GM23338 (cell line): Measurements from ENCODE around the gene FOXG1. TPM values are rescaled to one million over a fixed set of nuclear protein-coding genes. Genes with fewer than 3 reads are reported as not detected.

Source experiments
- ATAC-seq: fragments of 200-7000 bp; cut with Tn5 transposase; 3 replicates; pipeline ENCODE4 v1.9.1; 2020
- DNase-seq: peaks from one replicate; pipeline ENCODE4 v3.0.0-alpha.2; 2015; ENCODE audit warnings: low spot score
- H2AFZ ChIP-seq: fragments of 200-600 bp; sonication (generic); 2 replicates; pipeline ENCODE4 v1.8.0; 2016; ENCODE audit warnings: antibody characterized with exemption, mild to moderate bottlenecking, moderate library complexity
- H3F3A ChIP-seq: fragments of 200-600 bp; sonication (generic); replicated peaks from 2 replicates; pipeline ENCODE4 v1.8.0; 2017; ENCODE audit warnings: antibody characterized with exemption, mixed run types, low read depth
- H3K27ac ChIP-seq: fragments of 200-600 bp; sonication (generic); 2 replicates; pipeline ENCODE4 v1.6.1; 2016; ENCODE audit warnings: low read depth
- H3K27me3 ChIP-seq: fragments of 200-600 bp; sonication (generic); 2 replicates; pipeline ENCODE4 v1.8.0; 2016; ENCODE audit warnings: mild to moderate bottlenecking, mixed run types, moderate library complexity; ENCODE audit not compliant: insufficient read depth
- H3K36me3 ChIP-seq: fragments of 200-600 bp; sonication (generic); 2 replicates; pipeline ENCODE4 v1.8.0; 2016; ENCODE audit warnings: mild to moderate bottlenecking; ENCODE audit not compliant: insufficient read depth
- H3K4me1 ChIP-seq: fragments of 200-600 bp; sonication (generic); 2 replicates; pipeline ENCODE4 v1.8.0; 2016; ENCODE audit warnings: mild to moderate bottlenecking, moderate library complexity; ENCODE audit not compliant: insufficient read depth
- H3K4me2 ChIP-seq: fragments of 200-600 bp; sonication (generic); 2 replicates; pipeline ENCODE4 v1.7.1; 2017; ENCODE audit warnings: mixed run types
- H3K4me3 ChIP-seq: fragments of 200-600 bp; sonication (generic); 2 replicates; pipeline ENCODE4 v1.6.1; 2016; ENCODE audit warnings: mixed run types
- H3K79me2 ChIP-seq: fragments of 200-600 bp; sonication (generic); replicated peaks from 2 replicates; pipeline ENCODE4 v1.8.0; 2017; ENCODE audit warnings: mild to moderate bottlenecking; ENCODE audit not compliant: insufficient read depth
- H3K9me2 ChIP-seq: fragments of 200-600 bp; sonication (generic); 2 replicates; pipeline ENCODE4 v1.8.0; 2017; ENCODE audit not compliant: insufficient read depth
- H4K20me1 ChIP-seq: fragments of 200-600 bp; sonication (generic); replicated peaks from 2 replicates; pipeline ENCODE4 v1.8.0; 2017; ENCODE audit warnings: mild to moderate bottlenecking; ENCODE audit not compliant: insufficient read depth
- H3K27ac Mint-ChIP-seq: 2 replicates; pipeline ENCODE4 v1.8.0; 2020; ENCODE audit warnings: inconsistent platforms, mild to moderate bottlenecking, moderate library complexity, mixed read lengths
- H3K27me3 Mint-ChIP-seq: 3 replicates; pipeline ENCODE4 v1.8.0; 2022; ENCODE audit warnings: low read depth, mild to moderate bottlenecking, moderate library complexity, mixed read lengths, inconsistent platforms; ENCODE audit not compliant: insufficient read depth, poor library complexity
- H3K36me3 Mint-ChIP-seq: 3 replicates; pipeline ENCODE4 v1.8.0; 2021; ENCODE audit warnings: low read depth, mild to moderate bottlenecking, inconsistent platforms, moderate library complexity, mixed read lengths
- H3K4me1 Mint-ChIP-seq: 3 replicates; pipeline ENCODE4 v1.8.0; 2020; ENCODE audit warnings: mild to moderate bottlenecking, inconsistent platforms, mixed read lengths
- H3K4me3 Mint-ChIP-seq: 3 replicates; pipeline ENCODE4 v1.8.0; 2021; ENCODE audit warnings: moderate library complexity, mild to moderate bottlenecking, inconsistent platforms, mixed read lengths
- H3K9me3 Mint-ChIP-seq: 3 replicates; pipeline ENCODE4 v1.8.0; 2020; ENCODE audit warnings: moderate library complexity, mild to moderate bottlenecking, inconsistent platforms, mixed read lengths
- CREB1 ChIP-seq: fragments of 250-450 bp; sonication (Bioruptor Pico); IDR thresholded peaks from 2 replicates; pipeline ENCODE4 v1.5.0; 2020; ENCODE audit warnings: low read depth, mild to moderate bottlenecking, moderate library complexity
- EZH2 ChIP-seq: fragments of 200-600 bp; sonication (generic); IDR thresholded peaks from one replicate; pipeline ENCODE4 v1.8.0; 2017; ENCODE audit warnings: antibody characterized with exemption, mild to moderate bottlenecking, low read depth; ENCODE audit not compliant: unreplicated experiment
- JUNB ChIP-seq: IDR thresholded peaks from one replicate; pipeline ENCODE4 v1.6.1; 2016; ENCODE audit warnings: antibody characterized with exemption; ENCODE audit not compliant: unreplicated experiment
- POLR2AphosphoS5 ChIP-seq: IDR thresholded peaks from 2 replicates; pipeline ENCODE4 v1.6.1; 2016; ENCODE audit warnings: antibody characterized with exemption, low read depth
- polyA plus RNA-seq: library from polyadenylated mRNA; unstranded; fragments of >200 nt; fragmentation: Nextera tagmentation; extraction: Ambion mirVana; gene quantifications from 2 replicates; pipeline ENCODE4 v1.2.1, GENCODE V29; 2016
- total RNA-seq: library from RNA; depleted of rRNA; stranded (reverse); fragments of >200 nt; shearing (Covaris generic); gene quantifications from 2 replicates; pipeline ENCODE4 v1.2.3, GENCODE V29; 2014
- TF ChIP-seq, protein P1 (sequence below): IDR thresholded peaks from one replicate; pipeline ENCODE4 v1.6.1; 2018; ENCODE audit warnings: antibody characterized with exemption; ENCODE audit not compliant: unreplicated experiment

The FOXG1 gene
- total and polyA plus RNA-seq, 2 experiments from 2014 or later, result 0.05 to 0.10 TPM

- Histone ChIP-seq H3K4me2 (peak overlapping the region; percentile 90), H3K36me3 (no peaks in the 10 kb centered on the region), H3K27ac (no peak overlapping the region), H3K9me2 (no peaks in the 10 kb centered on the region), H4K20me1 (peaks cover 39% of the 10 kb centered on the region), H3F3A (peaks cover 17% of the 10 kb centered on the region), H3K79me2 (no peaks in the 10 kb centered on the region), H3K27me3 (peaks cover 92% of the 10 kb centered on the region), H3K4me1 (peaks cover 46% of the 10 kb centered on the region), H3K4me3 (peak overlapping the region; percentile 82), H2AFZ (peak overlapping the region; percentile 95)
- ATAC-seq (no peak), DNase-seq (no peak)
- Mint-ChIP-seq H3K9me3 (peaks cover 4% of the 10 kb centered on the region; the same call in 1 of the 3 replicates), H3K27ac (no peak overlapping the region), H3K27me3 (peaks cover 92% of the 10 kb centered on the region), H3K4me3 (peak overlapping the region; percentile 79), H3K36me3 (no peaks in the 10 kb centered on the region; the same call in 2 of the 3 replicates), H3K4me1 (peaks cover 37% of the 10 kb centered on the region)
- no peak for TF ChIP-seq POLR2AphosphoS5
- peak; percentile 78 for TF ChIP-seq EZH2
- TF ChIP-seq, protein P1, sequence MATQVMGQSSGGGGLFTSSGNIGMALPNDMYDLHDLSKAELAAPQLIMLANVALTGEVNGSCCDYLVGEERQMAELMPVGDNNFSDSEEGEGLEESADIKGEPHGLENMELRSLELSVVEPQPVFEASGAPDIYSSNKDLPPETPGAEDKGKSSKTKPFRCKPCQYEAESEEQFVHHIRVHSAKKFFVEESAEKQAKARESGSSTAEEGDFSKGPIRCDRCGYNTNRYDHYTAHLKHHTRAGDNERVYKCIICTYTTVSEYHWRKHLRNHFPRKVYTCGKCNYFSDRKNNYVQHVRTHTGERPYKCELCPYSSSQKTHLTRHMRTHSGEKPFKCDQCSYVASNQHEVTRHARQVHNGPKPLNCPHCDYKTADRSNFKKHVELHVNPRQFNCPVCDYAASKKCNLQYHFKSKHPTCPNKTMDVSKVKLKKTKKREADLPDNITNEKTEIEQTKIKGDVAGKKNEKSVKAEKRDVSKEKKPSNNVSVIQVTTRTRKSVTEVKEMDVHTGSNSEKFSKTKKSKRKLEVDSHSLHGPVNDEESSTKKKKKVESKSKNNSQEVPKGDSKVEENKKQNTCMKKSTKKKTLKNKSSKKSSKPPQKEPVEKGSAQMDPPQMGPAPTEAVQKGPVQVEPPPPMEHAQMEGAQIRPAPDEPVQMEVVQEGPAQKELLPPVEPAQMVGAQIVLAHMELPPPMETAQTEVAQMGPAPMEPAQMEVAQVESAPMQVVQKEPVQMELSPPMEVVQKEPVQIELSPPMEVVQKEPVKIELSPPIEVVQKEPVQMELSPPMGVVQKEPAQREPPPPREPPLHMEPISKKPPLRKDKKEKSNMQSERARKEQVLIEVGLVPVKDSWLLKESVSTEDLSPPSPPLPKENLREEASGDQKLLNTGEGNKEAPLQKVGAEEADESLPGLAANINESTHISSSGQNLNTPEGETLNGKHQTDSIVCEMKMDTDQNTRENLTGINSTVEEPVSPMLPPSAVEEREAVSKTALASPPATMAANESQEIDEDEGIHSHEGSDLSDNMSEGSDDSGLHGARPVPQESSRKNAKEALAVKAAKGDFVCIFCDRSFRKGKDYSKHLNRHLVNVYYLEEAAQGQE, result no peak
- no peak for TF ChIP-seq CREB1 (CRISPR knock-in tag)
These were observed 1.3 kb upstream of the FOXG1 start for GRCh38 chr14:28765169-28765830.

GRCh38 chr14:28765831-28766468 is 637 bp upstream of the FOXG1 start:
- peaks cover 92% of the 10 kb centered on the region for H3K27me3 Mint-ChIP-seq
- H3K79me2 ChIP-seq, result no peaks in the 10 kb centered on the region
- ATAC-seq, result peak; percentile 25

More at GRCh38 chr14:28765831-28766468, 637 bp upstream of the FOXG1 start:
- Mint-ChIP-seq H3K4me3 (peak overlapping the region; percentile 79), H3K27ac (no peak overlapping the region), H3K4me1 (peaks cover 34% of the 10 kb centered on the region), H3K36me3 (no peaks in the 10 kb centered on the region; the same call in 2 of the 3 replicates), H3K9me3 (peaks cover 4% of the 10 kb centered on the region; the same call in 1 of the 3 replicates)
- H3K27ac ChIP-seq, result no peak overlapping the region
- peaks cover 92% of the 10 kb centered on the region for H3K27me3 ChIP-seq
- H3F3A ChIP-seq, result peaks cover 17% of the 10 kb centered on the region
- H3K9me2 ChIP-seq, result no peaks in the 10 kb centered on the region
- peak overlapping the region; percentile 90 for H3K4me2 ChIP-seq
- TF ChIP-seq JUNB, result no peak
- TF ChIP-seq EZH2, result peak; percentile 92
- H3K36me3 ChIP-seq, result no peaks in the 10 kb centered on the region
- H4K20me1 ChIP-seq, result peaks cover 39% of the 10 kb centered on the region
- H3K4me3 ChIP-seq, result peak overlapping the region; percentile 82
- peaks cover 44% of the 10 kb centered on the region for H3K4me1 ChIP-seq
- H2AFZ ChIP-seq, result peak overlapping the region; percentile 95
- no peak for DNase-seq
